ENCODE data around the gene FRMD4B.

Gene FRMD4B

GRCh38 chr3:69120879-69121464 lies 264.9 kb downstream of the FRMD4B start:
- DNase-seq = peak; percentile 31
